Neural progenitor cell (in vitro differentiated cells): ENCODE data around the gene PLCG1. TPM values are rescaled to one million over a fixed set of nuclear protein-coding genes. Genes with fewer than 3 reads are reported as not detected.

Experiments
- DNase-seq: peaks from one replicate; pipeline ENCODE4 v3.0.0-alpha.2; 2016; ENCODE audit warnings: low spot score
- H2AFZ ChIP-seq: fragments of 200-600 bp; sonication (generic); replicated peaks from 2 replicates; pipeline ENCODE4 v1.6.1; 2016; ENCODE audit warnings: antibody characterized with exemption
- H3F3A ChIP-seq: fragments of 200-600 bp; sonication (generic); 2 replicates; pipeline ENCODE4 v1.6.1; 2016; ENCODE audit warnings: antibody characterized with exemption, low read depth
- H3K27ac ChIP-seq: fragments of 200-600 bp; sonication (generic); 2 replicates; pipeline ENCODE4 v1.5.1; 2016; ENCODE audit warnings: mild to moderate bottlenecking
- H3K27me3 ChIP-seq: fragments of 200-600 bp; sonication (generic); 2 replicates; pipeline ENCODE4 v1.6.1; 2016; ENCODE audit warnings: mild to moderate bottlenecking, moderate library complexity
- H3K36me3 ChIP-seq: fragments of 200-600 bp; sonication (generic); 2 replicates; pipeline ENCODE4 v1.5.1; 2016
- H3K4me1 ChIP-seq: fragments of 200-600 bp; sonication (generic); 2 replicates; pipeline ENCODE4 v1.6.1; 2016; ENCODE audit warnings: mixed run types
- H3K4me2 ChIP-seq: fragments of 200-600 bp; sonication (generic); 2 replicates; pipeline ENCODE4 v1.6.1; 2016
- H3K4me3 ChIP-seq: fragments of 200-600 bp; sonication (generic); 2 replicates; pipeline ENCODE4 v1.5.1; 2016
- H3K79me2 ChIP-seq: fragments of 200-600 bp; sonication (generic); 2 replicates; pipeline ENCODE4 v1.6.1; 2016; ENCODE audit warnings: low read depth
- H3K9ac ChIP-seq: fragments of 200-600 bp; sonication (generic); 2 replicates; pipeline ENCODE4 v1.6.1; 2016
- H3K9me3 ChIP-seq: fragments of 200-600 bp; sonication (generic); 2 replicates; pipeline ENCODE4 v1.5.1; 2016; ENCODE audit warnings: low read depth
- H4K20me1 ChIP-seq: fragments of 200-600 bp; sonication (generic); 2 replicates; pipeline ENCODE4 v1.6.1; 2016; ENCODE audit warnings: low read depth
- H3K27ac Mint-ChIP-seq: 3 replicates; pipeline ENCODE4 v1.8.0; 2021; ENCODE audit warnings: mixed read lengths
- H3K27me3 Mint-ChIP-seq: 2 replicates; pipeline ENCODE4 v1.8.0; 2022; ENCODE audit warnings: low read depth, mild to moderate bottlenecking, inconsistent platforms, moderate library complexity, mixed read lengths; ENCODE audit not compliant: insufficient read depth
- H3K36me3 Mint-ChIP-seq: 3 replicates; pipeline ENCODE4 v1.8.0; 2021; ENCODE audit warnings: mixed read lengths
- H3K4me1 Mint-ChIP-seq: 3 replicates; pipeline ENCODE4 v1.8.0; 2021; ENCODE audit warnings: mixed read lengths
- H3K4me3 Mint-ChIP-seq: 3 replicates; pipeline ENCODE4 v1.8.0; 2021; ENCODE audit warnings: mild to moderate bottlenecking, moderate library complexity, mixed read lengths
- H3K9me3 Mint-ChIP-seq: 3 replicates; pipeline ENCODE4 v1.8.0; 2020; ENCODE audit warnings: mixed read lengths
- EZH2 ChIP-seq: fragments of 200-600 bp; sonication (generic); IDR thresholded peaks from 2 replicates; pipeline ENCODE4 v1.6.1; 2017; ENCODE audit warnings: antibody characterized with exemption, mild to moderate bottlenecking, moderate library complexity
- EZH2phosphoT487 ChIP-seq: fragments of 200-600 bp; sonication (generic); IDR thresholded peaks from 2 replicates; pipeline ENCODE4 v1.6.1; 2017; ENCODE audit warnings: antibody characterized with exemption
- total RNA-seq: library from RNA; depleted of rRNA; stranded (reverse); fragments of >200 nt; gene quantifications from 2 replicates; pipeline ENCODE4 v1.2.3, GENCODE V29; 2015; ENCODE audit warnings: low replicate concordance
- TF ChIP-seq, protein P1 (sequence below): fragments of 200-600 bp; sonication (generic); IDR thresholded peaks from 2 replicates; pipeline ENCODE4 v1.5.1; 2017; ENCODE audit warnings: antibody characterized with exemption, mild to moderate bottlenecking

PLCG1 gene
- total RNA-seq, 1 donor from 2014 or later, result 146 TPM

DNA sequence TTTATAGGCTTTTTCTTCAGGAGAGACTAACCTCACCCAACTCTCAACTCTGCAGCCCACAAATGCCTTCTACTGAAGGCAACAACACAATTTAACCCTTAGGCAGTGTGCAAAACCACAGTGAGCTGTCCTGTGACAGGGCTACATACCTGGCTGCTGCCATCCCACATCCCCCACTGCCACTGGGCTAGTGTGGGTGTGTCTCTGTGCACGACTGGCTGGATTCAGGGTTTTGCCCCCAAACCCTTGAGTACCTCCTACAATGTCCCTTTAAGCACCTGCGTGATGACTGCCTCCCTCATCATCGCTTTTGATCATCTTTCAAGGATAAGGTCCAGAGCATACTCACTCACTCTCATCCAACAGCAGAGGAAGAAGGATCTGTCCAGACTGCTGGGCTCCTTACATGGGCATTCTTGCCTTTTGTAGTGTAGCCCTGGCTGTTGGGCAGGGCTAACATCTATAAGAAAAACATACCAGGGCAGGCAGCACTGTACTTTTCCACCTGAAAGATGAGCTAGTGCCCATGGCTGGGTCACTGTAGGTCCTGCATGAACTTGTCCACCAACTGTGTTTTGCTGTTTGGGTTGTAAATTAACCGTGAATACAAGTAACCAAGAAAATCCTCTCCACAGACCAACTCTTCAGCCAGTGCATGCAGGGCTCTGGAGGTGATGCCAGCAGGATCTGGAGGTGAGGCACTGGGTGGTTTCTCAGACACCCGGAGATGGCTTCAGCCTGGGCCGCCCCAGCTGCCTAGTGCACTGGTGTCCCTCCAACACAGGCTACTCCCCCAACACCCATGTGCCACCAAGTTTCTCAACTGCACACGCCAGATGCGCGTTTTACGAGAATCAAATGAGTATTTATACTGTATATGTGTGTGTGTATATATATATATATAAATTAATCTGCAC is 45.2 kb downstream of the PLCG1 start:
- Histone ChIP-seq H3K27ac (no peak overlapping the region), H3K4me3 (no peak overlapping the region), H3K79me2 (no peaks in the 10 kb centered on the region), H4K20me1 (no peaks in the 10 kb centered on the region), H3K9me3 (no peaks in the 10 kb centered on the region), H3K9ac (no peak overlapping the region), H3K36me3 (no peaks in the 10 kb centered on the region), H3K4me1 (peaks cover 15% of the 10 kb centered on the region), H3F3A (peaks cover 21% of the 10 kb centered on the region), H3K4me2 (no peak overlapping the region), H2AFZ (no peak overlapping the region), H3K27me3 (no peaks in the 10 kb centered on the region)
- H3K9me3 Mint-ChIP-seq, result peaks cover 4% of the 10 kb centered on the region
- H3K27me3 Mint-ChIP-seq, result peaks cover 2% of the 10 kb centered on the region
- no peak overlapping the region for H3K4me3 Mint-ChIP-seq
- peaks cover 19% of the 10 kb centered on the region for H3K4me1 Mint-ChIP-seq
- H3K27ac Mint-ChIP-seq, result no peak overlapping the region
- DNase-seq, result no peak
- H3K36me3 Mint-ChIP-seq, result peaks cover 18% of the 10 kb centered on the region
- TF ChIP-seq EZH2phosphoT487 (no peak), EZH2 (no peak)
- TF ChIP-seq, protein P1, sequence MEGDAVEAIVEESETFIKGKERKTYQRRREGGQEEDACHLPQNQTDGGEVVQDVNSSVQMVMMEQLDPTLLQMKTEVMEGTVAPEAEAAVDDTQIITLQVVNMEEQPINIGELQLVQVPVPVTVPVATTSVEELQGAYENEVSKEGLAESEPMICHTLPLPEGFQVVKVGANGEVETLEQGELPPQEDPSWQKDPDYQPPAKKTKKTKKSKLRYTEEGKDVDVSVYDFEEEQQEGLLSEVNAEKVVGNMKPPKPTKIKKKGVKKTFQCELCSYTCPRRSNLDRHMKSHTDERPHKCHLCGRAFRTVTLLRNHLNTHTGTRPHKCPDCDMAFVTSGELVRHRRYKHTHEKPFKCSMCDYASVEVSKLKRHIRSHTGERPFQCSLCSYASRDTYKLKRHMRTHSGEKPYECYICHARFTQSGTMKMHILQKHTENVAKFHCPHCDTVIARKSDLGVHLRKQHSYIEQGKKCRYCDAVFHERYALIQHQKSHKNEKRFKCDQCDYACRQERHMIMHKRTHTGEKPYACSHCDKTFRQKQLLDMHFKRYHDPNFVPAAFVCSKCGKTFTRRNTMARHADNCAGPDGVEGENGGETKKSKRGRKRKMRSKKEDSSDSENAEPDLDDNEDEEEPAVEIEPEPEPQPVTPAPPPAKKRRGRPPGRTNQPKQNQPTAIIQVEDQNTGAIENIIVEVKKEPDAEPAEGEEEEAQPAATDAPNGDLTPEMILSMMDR, result no peak

DNA sequence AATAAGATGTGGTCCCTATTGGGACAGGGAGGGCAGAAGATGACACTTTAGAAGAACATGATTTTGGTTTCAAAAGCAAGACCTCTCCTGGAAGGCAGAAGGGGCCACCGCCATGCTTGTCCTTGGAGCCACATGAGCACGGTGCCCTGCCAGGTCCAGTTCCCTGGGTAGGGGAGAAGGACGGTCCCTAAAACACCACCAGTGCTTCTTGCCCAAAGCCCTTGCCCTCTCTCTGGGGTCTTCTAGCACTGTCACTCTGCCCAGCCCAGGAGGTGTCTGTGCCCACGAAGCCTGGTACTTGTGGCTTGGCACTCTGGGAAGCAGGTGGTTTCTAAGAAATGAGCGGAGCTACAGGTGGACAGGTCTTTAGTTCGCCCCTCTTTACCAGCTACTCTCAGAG is 46.0 kb downstream of the PLCG1 start:
- Mint-ChIP-seq H3K4me3 (no peak overlapping the region), H3K36me3 (peaks cover 15% of the 10 kb centered on the region), H3K9me3 (peaks cover 9% of the 10 kb centered on the region), H3K27me3 (peaks cover 2% of the 10 kb centered on the region), H3K27ac (no peak overlapping the region), H3K4me1 (peaks cover 12% of the 10 kb centered on the region)
- H3K4me3 ChIP-seq, result no peak overlapping the region
- no peak overlapping the region for H3K9ac ChIP-seq
- no peaks in the 10 kb centered on the region for H3K79me2 ChIP-seq
- no peak overlapping the region for H3K4me2 ChIP-seq
- no peaks in the 10 kb centered on the region for H3K27me3 ChIP-seq
- H3K9me3 ChIP-seq, result no peaks in the 10 kb centered on the region
- peaks cover 10% of the 10 kb centered on the region for H3K4me1 ChIP-seq
- no peaks in the 10 kb centered on the region for H3K36me3 ChIP-seq
- no peak for DNase-seq
- no peak overlapping the region for H3K27ac ChIP-seq
- H2AFZ ChIP-seq, result no peak overlapping the region
- no peaks in the 10 kb centered on the region for H4K20me1 ChIP-seq
- peaks cover 15% of the 10 kb centered on the region for H3F3A ChIP-seq
- TF ChIP-seq EZH2 (no peak), EZH2phosphoT487 (no peak)
- TF ChIP-seq, protein P1, result no peak

DNA sequence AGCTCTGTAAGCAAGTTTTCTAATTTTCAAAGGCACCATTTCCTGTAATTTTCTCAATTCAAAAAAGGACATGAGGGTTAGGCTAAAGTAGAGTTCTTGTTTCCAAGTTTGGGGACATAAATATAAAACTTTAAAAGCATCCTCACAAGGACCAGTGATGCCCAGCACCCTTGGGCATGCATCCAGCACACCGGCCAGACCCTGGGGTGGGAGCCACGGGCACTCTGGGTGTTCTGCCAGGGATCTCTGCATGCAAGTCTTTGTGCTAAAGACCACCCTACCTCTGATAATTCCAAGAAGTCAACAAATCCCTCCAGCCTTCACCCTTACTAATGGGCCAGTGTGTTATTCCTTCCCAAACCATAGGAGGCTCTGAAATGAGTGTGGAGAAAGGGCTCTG is 46.5 kb downstream of the PLCG1 start:
- Histone ChIP-seq H3K27ac (no peak overlapping the region), H2AFZ (no peak overlapping the region), H3K4me2 (no peak overlapping the region), H3K4me1 (peaks cover 5% of the 10 kb centered on the region), H3K79me2 (no peaks in the 10 kb centered on the region), H3K4me3 (no peak overlapping the region), H3F3A (peaks cover 10% of the 10 kb centered on the region), H3K27me3 (no peaks in the 10 kb centered on the region), H3K36me3 (no peaks in the 10 kb centered on the region), H3K9me3 (no peaks in the 10 kb centered on the region), H3K9ac (no peak overlapping the region), H4K20me1 (no peaks in the 10 kb centered on the region)
- Mint-ChIP-seq H3K4me1 (peaks cover 8% of the 10 kb centered on the region), H3K9me3 (peaks cover 13% of the 10 kb centered on the region), H3K27me3 (peaks cover 4% of the 10 kb centered on the region), H3K4me3 (no peak overlapping the region), H3K36me3 (peaks cover 12% of the 10 kb centered on the region), H3K27ac (no peak overlapping the region)
- DNase-seq, result no peak
- TF ChIP-seq EZH2, result no peak
- TF ChIP-seq, protein P1, result no peak
- TF ChIP-seq EZH2phosphoT487, result no peak
